HG03039 (cell line): Measurements from ENCODE around the gene PLPP6.

Experiments
- ATAC-seq: cut with Tn5 transposase; IDR thresholded peaks from one replicate; pipeline ENCODE4 v1.9.1; 2021; ENCODE audit warnings: mild to moderate bottlenecking, moderate library complexity; ENCODE audit not compliant: unreplicated experiment

Gene PLPP6

DNA sequence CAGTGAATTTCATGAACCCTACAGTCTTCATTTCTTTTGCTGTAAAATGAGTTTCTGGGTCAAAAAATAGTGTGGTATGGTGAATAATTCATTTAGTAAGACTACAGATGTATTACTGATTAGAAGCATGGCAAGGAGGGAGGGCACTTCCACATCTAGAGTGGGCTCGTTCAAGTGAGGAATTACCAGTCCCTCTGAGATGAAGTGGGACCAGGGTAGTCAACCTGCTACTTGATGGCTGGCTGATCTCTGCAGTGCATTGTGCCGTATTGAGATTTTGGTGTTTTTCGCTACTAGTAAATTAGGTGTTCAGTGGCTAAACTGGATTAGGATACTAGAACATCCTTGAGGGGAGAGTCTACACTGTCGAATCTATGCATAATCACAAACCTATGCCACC lies 28.1 kb downstream of the PLPP6 start:
- ATAC-seq = peak; percentile 48

DNA sequence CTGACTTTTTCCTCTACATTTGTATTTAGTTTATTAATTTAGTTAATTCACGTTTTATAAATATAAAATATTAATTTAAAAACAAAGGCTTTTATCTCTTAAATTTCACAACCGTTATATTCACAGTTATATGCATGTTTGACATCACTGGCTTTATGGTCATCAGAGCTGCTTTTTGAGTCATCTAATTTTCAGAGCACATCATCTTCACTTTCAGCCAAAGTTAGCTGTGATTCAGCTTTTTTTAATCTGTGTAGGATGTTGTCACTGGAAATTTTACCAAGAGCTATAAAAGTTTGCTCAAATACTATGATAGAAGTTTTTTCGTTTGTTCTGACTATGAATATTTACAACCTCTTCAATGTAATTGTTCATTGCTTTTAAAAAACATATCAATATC lies 29.7 kb downstream of the PLPP6 start:
- ATAC-seq = no peak

DNA sequence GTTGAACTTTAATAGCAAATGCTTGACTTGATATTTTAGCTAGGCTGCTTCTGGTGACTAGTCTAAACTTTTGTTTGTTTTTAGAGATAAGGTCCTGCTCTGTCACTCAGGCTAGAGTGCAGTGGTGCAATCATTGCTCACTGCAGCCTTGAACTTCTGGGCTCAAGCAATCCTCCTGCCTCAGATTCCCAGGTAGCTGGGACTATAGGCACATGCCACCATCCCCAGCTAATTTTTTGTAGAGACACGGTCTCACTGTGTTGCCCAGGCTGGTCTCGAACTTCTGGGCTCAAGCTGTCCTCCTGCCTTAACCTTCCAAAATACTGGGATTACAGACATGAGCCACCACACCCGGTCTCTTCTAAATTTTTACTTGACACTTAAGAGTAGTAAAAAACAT lies 38.0 kb downstream of the PLPP6 start:
- ATAC-seq = no peak

- ATAC-seq = no peak
These were observed 38.8 kb downstream of the PLPP6 start for GRCh38 chr9:4700932-4701331.

GRCh38 chr9:4701526-4701925 lies 39.4 kb downstream of the PLPP6 start:
- no peak for ATAC-seq

DNA sequence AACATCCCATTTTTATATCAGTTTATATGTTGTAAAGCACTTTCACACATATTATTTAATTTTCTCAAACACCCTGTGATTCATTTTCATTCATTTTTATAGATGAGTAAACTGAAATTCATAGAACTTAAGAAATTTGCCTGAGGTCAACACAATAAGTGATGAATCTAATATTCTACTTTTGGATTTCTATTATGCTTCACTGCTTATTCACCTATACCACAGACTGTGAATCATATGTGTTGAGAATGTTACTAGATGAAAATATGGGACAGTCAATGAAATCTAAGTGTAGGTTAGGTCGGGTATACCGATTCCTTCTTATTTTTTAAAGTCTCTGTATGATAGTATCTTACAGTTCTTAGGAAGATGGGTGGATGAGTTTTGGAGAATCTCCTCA lies 42.0 kb downstream of the PLPP6 start:
- no peak for ATAC-seq

DNA sequence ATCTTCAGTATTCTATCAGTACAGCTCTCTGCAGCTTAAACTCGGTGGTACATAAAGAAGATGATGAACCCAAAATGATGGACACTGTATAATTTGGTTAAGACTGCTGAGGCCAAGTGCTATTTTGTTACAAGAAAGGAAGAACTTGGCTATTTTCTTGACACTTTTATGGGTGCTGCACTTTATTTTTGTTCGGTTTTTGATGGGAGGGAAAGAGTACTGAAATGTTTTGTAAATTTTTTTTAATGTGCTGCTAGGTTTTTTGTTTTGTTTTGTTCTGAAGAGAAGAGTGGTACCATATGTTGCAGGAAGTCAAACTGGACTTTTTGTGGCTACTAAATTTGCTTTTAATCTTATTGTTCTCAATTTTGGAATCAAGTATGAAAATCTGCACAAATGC lies 43.9 kb downstream of the PLPP6 start:
- ATAC-seq = no peak

DNA sequence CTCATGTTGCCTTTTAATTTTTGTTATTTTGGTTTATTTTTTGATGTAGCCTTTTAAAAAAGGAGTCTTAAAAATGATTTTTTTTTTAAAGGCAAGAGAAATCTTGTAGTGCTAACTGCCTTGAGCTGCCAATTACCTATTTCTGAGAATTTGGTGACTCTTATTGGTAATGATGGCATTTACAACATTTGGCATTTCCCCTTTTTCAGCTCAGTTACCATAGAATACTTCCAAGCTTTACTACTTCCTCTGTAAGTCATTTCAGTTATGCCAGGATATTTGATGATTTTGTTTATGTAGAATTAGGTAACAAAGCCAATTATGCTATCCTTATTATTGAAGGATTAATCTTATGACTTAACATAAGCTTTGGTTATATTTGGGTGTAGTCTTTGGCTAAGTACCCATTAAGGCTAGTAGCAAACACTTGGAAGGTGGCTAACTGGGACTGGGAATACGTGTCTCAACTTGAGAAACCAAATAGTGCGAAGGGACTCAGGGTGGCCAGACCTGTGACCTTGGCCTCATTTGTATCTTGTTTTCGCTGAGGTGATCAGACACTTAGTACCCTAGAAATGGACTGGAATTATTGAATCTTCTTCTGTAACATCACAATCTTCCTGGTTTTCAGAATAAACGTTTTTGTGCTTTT lies 45.0 kb downstream of the PLPP6 start:
- ATAC-seq = no peak

DNA sequence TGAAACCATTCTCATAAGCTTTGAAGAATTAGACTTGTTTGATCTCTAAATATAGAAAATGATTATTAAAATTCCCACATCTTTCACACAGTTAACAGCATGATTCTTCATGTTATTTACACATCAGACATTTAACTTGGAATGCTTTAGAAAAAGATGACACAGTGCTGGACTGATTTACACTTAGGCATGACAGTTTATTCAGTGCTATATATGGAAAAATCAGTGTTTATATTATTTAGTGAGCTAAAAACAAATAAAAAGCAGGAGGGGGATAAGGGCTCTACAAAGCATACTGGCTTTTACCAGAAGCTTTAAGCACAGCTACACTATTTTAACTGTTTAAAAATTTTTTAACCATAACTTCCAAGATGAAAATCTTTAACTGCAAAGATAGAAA lies 47.3 kb downstream of the PLPP6 start:
- no peak for ATAC-seq

DNA sequence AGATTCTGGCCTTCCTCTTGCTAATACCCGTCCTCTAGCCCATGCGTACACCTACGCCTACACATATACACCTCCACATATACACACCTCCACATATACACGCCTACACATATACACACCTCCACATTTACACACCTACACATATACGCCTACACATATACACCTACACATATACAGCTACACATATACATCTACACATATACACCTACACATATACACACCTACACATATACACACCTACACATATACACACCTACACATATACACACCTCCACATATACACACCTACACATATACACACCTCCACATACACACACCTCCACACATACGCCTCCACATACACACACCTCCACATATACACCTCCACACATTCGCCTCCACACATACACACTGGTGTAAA lies 51.8 kb downstream of the PLPP6 start:
- ATAC-seq = no peak

GRCh38 chr9:4714266-4715016 lies 52.3 kb downstream of the PLPP6 start:
- no peak for ATAC-seq
